Ishikawa (cell line): ENCODE data around the gene MAML2.

Experiments used
- CEBPB ChIP-seq: IDR thresholded peaks from 2 replicates; pipeline ENCODE4 v1.6.1; 2012
- CREB1 ChIP-seq: IDR thresholded peaks from 2 replicates; pipeline ENCODE4 v1.6.1; 2012; ENCODE audit warnings: low read depth
- EGR1 ChIP-seq: IDR thresholded peaks from 2 replicates; pipeline ENCODE4 v1.6.1; 2012
- EP300 ChIP-seq: IDR thresholded peaks from 2 replicates; pipeline ENCODE4 v1.6.1; 2012; ENCODE audit warnings: borderline replicate concordance
- FOXM1 ChIP-seq: IDR thresholded peaks from 2 replicates; pipeline ENCODE4 v1.6.1; 2012; ENCODE audit warnings: low read depth, borderline replicate concordance
- MAX ChIP-seq: IDR thresholded peaks from 2 replicates; pipeline ENCODE4 v1.6.1; 2012
- NFIC ChIP-seq: IDR thresholded peaks from 2 replicates; pipeline ENCODE4 v1.6.1; 2012
- RAD21 ChIP-seq: IDR thresholded peaks from 2 replicates; pipeline ENCODE4 v1.6.1; 2012; ENCODE audit warnings: low read depth
- REST ChIP-seq: IDR thresholded peaks from 2 replicates; pipeline ENCODE4 v1.6.1; 2012; ENCODE audit warnings: low read depth, mild to moderate bottlenecking
- TAF1 ChIP-seq: IDR thresholded peaks from 2 replicates; pipeline ENCODE4 v1.6.1; 2012; ENCODE audit warnings: low read depth, mild to moderate bottlenecking
- TCF12 ChIP-seq: IDR thresholded peaks from 2 replicates; pipeline ENCODE4 v1.6.1; 2012; ENCODE audit warnings: low read depth
- TEAD4 ChIP-seq: IDR thresholded peaks from 2 replicates; pipeline ENCODE4 v1.6.1; 2012
- USF1 ChIP-seq: IDR thresholded peaks from 2 replicates; pipeline ENCODE4 v1.6.1; 2012
- YY1 ChIP-seq: IDR thresholded peaks from 2 replicates; pipeline ENCODE4 v1.6.1; 2012; ENCODE audit warnings: low read depth
- ZBTB7A ChIP-seq: IDR thresholded peaks from 2 replicates; pipeline ENCODE4 v1.6.1; 2012; ENCODE audit warnings: low read depth

MAML2 gene

GRCh38 chr11:96173422-96173821, 169.6 kb downstream of the MAML2 start:
- TF ChIP-seq EP300, result no peak
- TF ChIP-seq TCF12, result no peak
- TF ChIP-seq CREB1, result no peak
- no peak for TF ChIP-seq YY1
- TF ChIP-seq REST, result no peak
- TF ChIP-seq USF1, result no peak
- TF ChIP-seq NFIC, result no peak
- TF ChIP-seq CEBPB, result no peak
- TF ChIP-seq TEAD4, result no peak
- TF ChIP-seq TAF1, result no peak
- no peak for TF ChIP-seq EGR1
- no peak for TF ChIP-seq MAX
- no peak for TF ChIP-seq FOXM1
- TF ChIP-seq RAD21, result no peak
- TF ChIP-seq ZBTB7A, result no peak

GRCh38 chr11:96172604-96173003, 170.4 kb downstream of the MAML2 start:
- no peak for TF ChIP-seq TEAD4

- TF ChIP-seq REST, result no peak
- no peak for TF ChIP-seq CREB1
- TF ChIP-seq FOXM1, result no peak
- TF ChIP-seq TCF12, result no peak
- no peak for TF ChIP-seq YY1
- no peak for TF ChIP-seq TAF1
- TF ChIP-seq MAX, result no peak
- TF ChIP-seq TEAD4, result no peak
These were observed 173.7 kb downstream of the MAML2 start for GRCh38 chr11:96169250-96169649.

- no peak for TF ChIP-seq MAX
- TF ChIP-seq TAF1, result no peak
- TF ChIP-seq USF1, result no peak
- TF ChIP-seq RAD21, result no peak
- TF ChIP-seq EGR1, result no peak
- no peak for TF ChIP-seq FOXM1
- no peak for TF ChIP-seq NFIC
- no peak for TF ChIP-seq TEAD4
- no peak for TF ChIP-seq REST
- no peak for TF ChIP-seq TCF12
- TF ChIP-seq CREB1, result no peak
- no peak for TF ChIP-seq EP300
- no peak for TF ChIP-seq ZBTB7A
- TF ChIP-seq CEBPB, result no peak
- TF ChIP-seq YY1, result no peak
These were observed 174.4 kb downstream of the MAML2 start for GRCh38 chr11:96168623-96169022.

GRCh38 chr11:96167787-96168186, 175.2 kb downstream of the MAML2 start:
- TF ChIP-seq TCF12 (no peak), YY1 (no peak), USF1 (no peak), RAD21 (no peak), CREB1 (no peak), TAF1 (no peak), CEBPB (no peak), FOXM1 (no peak), MAX (no peak), ZBTB7A (no peak), EP300 (no peak), EGR1 (no peak), NFIC (no peak), TEAD4 (no peak), REST (no peak)
